Stimulated activated CD8-positive, alpha-beta memory T cell treated with anti-CD3 and anti-CD28 coated beads, Interleukin-4, amount 100 ng/mL, for 48 hours (primary cell): ENCODE measurements around the gene TMEM191C.
A peak's percentile ranks its signal among the peaks of the same experiment; 100 is the strongest.
"Not testable (repeated sequence)": the region's sequence is repeated elsewhere in the genome, so short reads cannot be mapped to it uniquely, and the experiment has no call there.

Experiments used
- DNase-seq: peaks from one replicate; pipeline ENCODE4 v3.0.0-alpha.2; 2020

The TMEM191C gene

GRCh38 chr22:21446128-21446826 lies 20.9 kb upstream of the TMEM191C start:
- peak; percentile 16 for DNase-seq

- peak; percentile 16 for DNase-seq
Measured at GRCh38 chr22:21446827-21447690, 20.1 kb upstream of the TMEM191C start.

DNA sequence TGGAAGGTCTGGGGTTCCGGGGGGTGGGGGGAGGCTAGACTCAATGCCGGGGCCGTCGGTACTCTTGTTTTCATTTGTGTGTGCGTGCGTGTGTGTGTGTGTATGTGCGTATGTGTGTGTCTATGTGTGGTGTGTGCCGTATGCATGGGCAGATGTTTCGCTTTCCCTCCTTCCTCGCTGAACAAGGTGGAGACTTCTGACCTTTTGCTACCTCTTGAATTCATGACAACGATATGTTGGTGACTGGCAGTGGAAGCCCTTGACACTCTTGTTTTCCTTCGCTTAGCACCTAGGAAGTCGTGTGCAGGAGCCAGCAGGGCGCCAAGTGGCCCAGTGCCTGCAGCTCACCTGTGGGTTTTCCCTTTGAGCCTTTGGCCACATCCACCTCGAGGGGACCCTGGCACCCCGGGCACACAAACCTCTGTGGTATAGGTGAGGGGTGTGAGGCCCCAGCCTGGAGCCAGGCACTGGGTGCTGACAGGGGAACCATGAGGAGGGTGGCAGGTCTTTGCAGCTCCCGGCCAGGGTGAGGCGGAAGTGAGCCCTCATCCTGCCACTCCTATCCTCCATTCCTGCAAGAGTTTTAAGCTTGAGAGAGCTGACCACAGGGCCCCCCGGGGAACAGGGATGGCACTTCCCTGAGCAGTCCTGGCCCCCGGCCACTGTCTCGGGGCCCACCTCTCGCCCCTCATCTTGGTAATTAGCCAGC lies 19.3 kb upstream of the TMEM191C start:
- peak; percentile 26 for DNase-seq

DNA sequence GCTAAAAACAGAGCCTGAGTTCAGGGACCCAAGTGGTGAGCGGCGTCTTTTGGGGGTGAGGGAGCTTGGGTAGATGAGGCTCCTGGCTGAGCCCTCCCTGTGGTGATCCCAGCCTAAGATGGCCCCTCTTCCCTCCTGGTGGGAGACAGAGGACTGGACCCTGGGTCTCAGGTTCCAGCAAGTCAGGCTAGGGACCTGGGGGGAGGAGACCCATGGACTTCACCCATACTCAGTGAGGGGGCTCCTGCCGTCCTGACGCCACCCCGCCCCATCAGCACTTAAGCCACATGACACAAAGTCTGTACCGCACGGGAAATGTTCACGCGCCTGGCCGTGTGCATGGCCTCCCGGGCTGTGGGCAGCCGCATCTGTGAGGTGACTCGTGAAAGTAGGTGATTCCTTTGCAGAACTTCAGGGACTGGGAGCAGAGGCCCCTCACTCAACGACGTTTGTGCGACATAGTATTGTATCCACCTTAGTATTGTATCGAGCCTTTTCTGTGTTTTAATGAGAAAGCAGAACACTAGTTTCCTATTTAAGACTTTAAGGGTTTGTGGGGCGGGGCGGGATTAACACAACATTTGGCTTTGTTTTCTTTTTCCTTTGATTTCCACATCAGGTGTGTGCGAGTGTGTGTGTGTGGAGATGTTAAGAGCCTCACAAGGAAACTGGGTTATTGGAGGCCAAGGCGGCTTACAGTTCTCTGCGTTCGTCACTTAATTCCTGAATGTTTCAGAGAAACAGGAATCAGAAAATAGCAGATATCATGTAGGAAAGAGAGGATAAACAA lies 18.4 kb upstream of the TMEM191C start:
- DNase-seq, result peak; percentile 14

GRCh38 chr22:21449531-21450319 lies 17.5 kb upstream of the TMEM191C start:
- no peak for DNase-seq

DNA sequence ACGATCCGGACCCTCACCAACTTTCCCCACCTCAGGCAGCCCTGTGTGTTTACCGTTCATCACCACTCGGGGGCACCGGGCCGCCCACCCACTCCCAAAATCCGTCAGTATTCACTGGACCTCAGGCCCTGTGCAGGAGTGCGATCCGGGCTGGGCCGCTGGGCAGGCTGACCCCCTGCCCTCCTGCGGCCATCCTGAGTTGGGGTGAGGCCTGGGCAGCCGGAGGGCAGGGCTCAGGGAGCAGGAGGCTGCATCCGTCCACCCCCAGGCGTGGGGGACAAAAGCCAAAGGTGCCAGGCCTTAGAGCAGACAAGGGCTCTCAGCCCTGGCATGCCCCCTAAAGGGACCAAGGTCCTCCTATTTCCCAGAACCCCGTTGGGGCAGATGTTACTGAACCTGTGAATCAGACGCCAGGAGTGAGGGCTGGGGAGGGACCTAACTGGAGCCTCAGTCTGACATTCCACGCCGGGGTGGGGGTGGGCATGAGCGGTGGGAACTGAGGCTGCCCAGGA lies 16.8 kb upstream of the TMEM191C start:
- peak; percentile 12 for DNase-seq

DNA sequence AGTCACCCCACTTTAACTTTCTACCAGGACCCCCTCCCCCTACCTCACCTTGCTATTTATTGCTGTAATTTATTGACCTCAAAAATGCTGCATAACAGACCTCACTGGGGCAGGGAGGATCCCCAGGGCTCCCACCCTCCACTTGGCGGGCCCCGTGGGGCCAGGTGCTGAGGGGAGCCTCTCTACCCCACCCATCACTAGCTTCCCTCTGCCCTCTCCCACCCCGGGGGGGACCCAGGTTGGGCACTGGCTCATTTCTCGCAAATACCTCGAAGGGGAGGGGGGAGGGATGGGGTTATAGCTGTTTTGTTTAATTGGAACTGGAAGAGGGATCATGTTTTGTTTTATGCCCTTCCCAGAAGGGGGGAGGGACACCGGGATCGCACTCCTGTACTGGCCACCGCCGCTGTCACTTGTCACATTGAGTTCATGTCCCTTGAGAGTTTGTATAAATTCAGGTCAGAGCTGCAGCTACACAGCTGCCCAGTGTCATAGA lies 16.3 kb upstream of the TMEM191C start:
- peak; percentile 18 for DNase-seq

GRCh38 chr22:21451545-21452520 lies 15.4 kb upstream of the TMEM191C start:
- peak; percentile 18 for DNase-seq

- DNase-seq, result not testable (repeated sequence)
Measured at GRCh38 chr22:21452666-21453065, 14.5 kb upstream of the TMEM191C start.

DNA sequence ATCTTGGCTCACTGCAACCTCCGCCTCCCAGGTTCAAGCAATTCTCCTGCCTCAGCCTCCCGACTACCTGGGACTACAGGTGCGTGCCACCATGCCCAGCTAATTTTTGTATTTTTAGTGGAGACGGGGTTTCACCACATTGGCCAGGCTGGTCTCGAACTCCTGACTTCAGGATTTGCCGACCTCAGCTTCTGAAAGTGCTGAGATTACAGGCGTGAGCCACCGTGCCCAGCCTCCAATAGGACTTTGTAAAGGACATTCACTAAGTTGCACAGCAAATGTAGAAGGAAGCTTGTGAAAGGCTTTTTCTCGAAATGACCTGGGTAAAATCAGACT lies 12.2 kb upstream of the TMEM191C start:
- DNase-seq, result not testable (repeated sequence)

DNA sequence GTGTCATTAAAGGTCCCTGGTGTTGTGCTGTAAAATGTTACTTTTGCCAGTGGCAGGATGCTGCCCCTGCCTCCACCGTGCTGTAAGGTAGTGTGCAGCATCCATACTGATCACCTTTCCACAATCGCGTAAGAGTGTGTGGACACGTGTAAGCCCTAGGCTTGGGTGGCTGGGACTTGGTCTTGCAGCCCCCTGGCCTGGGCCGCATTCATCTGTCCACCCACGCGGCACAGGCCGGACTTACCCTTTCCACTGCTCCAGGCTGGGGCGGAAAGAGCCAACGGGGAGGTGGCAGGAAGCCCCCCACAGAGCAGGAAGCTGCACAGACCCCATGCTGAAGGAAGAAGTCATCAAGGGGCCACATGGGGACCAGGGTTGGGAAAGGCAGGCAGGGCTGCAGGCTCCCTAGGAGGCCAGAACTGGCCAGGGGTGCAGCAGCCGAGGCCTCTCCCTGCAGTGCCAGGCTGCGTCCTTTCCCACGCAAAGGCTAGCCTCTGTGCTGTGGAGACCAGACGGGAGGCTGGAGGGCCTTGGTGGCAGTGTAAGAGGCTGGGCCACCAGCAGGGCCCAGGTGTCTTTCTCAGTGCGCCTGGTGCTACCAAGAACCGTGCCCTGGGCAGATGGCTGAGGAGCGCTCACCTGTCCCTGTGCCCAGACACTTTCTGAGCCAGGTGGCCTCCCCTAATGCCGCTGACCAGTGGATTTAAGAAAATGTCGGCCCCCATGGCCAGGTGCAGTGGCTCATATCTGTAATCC lies 11.7 kb upstream of the TMEM191C start:
- peak; percentile 16 for DNase-seq

DNA sequence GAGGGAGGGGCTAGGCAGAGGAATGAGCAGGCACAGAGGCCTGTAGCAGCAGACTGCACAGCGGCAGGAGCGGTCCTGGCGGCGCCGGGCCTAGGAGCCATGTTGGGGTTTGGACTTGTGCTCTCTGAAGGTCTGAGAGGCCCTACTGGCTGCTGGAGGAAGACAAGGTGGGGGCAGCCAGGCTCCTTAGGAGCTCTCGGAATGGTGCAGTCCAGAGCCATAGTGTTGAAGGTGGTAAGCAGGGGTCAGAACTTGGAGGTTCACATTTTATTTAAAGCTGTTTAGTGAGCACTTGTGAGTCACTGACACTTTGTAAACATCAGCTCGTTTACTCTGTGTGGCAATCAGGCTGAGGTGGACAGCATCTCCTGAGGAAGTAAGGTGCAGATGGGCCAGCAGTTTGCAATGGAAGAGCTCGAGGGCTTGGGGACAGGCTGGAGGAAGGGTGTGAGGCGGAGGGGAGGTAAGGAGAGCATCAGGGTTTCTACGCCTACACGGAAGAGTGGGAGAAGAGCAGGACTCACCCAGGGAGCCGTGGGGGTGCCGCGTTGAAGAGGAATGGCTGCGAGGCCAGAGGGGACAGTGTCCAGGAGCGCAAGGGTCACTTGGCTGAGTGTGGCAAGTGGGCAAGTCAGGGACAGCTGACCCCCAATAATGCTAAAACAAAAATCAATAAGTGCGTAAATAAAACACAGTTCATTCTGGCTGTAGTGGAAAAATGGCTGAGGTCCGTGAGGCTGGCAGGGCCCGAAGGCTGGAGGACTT lies 10.0 kb upstream of the TMEM191C start:
- no peak for DNase-seq

DNA sequence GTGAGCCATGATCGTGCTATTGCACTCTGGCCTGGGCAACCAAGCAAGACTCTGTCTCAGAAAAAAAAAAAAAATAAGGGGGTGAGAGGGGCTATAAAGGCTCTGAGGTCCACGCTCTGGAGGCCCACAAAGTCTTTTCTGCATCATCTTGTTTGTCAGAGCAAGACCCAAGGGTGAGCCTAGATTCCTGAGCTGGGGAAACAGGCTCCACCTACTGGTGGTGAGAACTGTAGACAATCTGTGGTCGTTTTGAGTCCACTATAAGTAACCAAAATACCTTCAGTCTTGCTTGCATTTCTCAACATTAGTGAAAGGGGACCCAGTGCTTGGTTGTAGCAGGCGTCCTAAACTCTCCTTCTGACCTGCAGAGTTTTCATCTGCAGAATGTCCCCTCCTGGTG lies 4.5 kb upstream of the TMEM191C start:
- DNase-seq, result not testable (repeated sequence)

- DNase-seq, result peak; percentile 94
Measured at GRCh38 chr22:21468194-21469096, 1.3 kb downstream of the TMEM191C start.

GRCh38 chr22:21469097-21469994 lies 2.2 kb downstream of the TMEM191C start:
- DNase-seq, result not testable (repeated sequence)

DNA sequence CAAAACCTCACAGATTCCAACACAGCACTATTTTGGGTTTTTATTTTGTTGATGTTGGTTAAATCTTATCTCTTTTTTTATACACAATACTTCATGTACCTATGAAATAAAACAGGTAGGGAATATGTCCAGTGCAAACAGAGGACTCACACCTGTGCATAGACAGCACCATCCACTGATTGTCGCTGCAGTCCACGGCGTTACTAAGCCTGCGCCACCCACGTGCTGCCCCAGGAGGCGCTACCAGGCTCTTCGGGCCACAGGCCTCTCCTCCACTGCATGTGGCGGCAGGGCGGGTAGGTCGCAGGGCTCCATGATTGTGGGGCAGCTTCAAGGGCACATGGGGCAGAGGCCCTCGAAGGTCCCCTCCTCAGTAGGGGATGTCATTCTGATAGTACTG lies 5.8 kb downstream of the TMEM191C start:
- not testable (repeated sequence) for DNase-seq
